Measurements from ENCODE around the gene BDNF.

Gene BDNF

DNA sequence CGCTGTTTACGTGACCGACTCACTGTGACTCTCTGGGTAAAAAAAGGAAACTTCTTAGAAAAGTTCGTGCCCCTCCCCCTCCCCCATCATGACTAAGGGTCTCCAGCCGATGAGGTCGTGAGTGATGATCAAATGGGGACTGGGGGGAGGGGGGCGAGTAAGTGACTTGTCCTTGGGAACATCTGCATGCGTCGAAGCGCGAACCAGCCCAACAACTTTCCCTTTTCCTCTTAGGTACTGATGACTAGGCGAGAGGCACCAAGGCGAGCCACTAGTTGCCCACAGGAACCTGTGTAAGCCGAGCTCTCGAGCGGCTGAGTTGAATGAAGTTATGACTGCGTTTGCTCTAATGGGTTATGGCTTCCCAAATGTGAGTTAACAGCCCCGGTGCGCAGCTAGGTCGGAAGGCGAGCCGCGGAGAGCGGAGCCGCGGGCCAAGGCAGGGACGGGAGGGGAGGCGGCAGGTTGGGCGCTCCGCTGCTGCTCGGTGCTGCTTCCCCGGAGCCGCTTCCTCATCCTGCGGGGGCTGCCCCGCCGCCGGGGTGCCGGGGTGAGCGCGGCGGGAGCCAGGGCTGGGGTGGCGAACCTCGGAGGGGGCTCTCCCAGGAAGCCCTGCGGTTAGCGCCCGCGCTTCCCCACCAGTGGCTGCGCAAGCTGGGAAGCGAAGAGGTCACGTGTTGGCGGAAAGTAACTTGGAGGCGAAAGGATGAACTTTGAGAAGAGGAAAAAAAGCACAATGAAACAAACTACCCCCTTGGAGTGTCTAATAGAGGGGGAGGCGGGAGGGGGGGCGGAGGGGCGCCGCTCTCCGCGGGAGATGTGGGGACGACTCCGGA is 22.1 kb upstream of the BDNF start:
- peak; percentile 19 for DNase-seq (ENCODE audit: low read depth)
- H3K4me3 ChIP-seq (ENCODE audit: control insufficient read depth, low read depth, low read length) = peak overlapping the region; percentile 26

DNA sequence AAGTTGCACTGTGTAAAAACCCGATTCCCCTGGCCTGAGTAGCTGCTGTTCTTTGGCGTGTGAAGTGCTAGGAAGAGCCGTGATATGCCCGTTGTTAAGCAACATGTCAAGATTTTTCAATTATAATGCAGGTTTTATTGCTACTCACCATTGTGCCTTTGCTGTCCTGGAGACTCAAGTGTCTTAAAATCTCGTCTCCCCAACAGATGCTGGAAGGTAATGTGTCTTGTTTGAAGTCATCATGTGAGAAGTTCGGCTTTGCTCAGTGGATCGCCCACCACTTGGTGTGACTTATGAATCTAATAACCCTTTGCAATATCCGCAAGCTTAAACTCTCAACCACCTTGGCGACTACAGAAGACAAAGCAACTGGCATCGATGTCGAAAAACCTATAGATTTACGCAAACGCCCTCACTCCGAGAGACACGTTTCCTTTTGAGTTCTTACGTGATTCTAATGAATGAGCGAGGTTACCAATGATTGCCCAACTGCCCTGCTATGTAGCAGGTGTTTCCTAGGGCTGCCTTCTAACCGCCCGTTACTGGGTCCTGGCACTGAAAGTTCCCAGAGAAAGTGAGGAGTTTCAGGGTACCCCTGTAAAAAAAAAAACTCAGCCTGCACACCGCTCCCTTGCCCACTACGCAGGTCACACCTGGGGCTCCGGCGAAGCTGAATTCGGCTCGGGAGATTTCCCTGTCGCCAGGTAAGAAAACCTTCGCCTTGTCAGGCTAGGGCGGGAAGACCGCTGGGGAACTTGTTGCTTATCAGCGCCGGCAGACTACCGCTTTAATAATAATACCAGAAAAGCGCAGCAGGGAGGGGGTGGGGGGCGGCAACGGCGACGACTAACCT is 21.2 kb upstream of the BDNF start:
- H3K4me3 ChIP-seq (ENCODE audit: control insufficient read depth, low read depth, low read length) = no peak overlapping the region
- no peak for DNase-seq (ENCODE audit: low read depth)
- TF ChIP-seq, protein P1, sequence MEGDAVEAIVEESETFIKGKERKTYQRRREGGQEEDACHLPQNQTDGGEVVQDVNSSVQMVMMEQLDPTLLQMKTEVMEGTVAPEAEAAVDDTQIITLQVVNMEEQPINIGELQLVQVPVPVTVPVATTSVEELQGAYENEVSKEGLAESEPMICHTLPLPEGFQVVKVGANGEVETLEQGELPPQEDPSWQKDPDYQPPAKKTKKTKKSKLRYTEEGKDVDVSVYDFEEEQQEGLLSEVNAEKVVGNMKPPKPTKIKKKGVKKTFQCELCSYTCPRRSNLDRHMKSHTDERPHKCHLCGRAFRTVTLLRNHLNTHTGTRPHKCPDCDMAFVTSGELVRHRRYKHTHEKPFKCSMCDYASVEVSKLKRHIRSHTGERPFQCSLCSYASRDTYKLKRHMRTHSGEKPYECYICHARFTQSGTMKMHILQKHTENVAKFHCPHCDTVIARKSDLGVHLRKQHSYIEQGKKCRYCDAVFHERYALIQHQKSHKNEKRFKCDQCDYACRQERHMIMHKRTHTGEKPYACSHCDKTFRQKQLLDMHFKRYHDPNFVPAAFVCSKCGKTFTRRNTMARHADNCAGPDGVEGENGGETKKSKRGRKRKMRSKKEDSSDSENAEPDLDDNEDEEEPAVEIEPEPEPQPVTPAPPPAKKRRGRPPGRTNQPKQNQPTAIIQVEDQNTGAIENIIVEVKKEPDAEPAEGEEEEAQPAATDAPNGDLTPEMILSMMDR (conservative IDR thresholded peaks at IDR 0.05; ENCODE audit: control insufficient read depth, insufficient read depth, low read depth, low read length) = no peak

More for the DNA sequence above, 22.1 kb upstream of the BDNF start:
- TF ChIP-seq, protein P1 (conservative IDR thresholded peaks at IDR 0.05; ENCODE audit: control insufficient read depth, insufficient read depth, low read depth, low read length) = no peak

DNA sequence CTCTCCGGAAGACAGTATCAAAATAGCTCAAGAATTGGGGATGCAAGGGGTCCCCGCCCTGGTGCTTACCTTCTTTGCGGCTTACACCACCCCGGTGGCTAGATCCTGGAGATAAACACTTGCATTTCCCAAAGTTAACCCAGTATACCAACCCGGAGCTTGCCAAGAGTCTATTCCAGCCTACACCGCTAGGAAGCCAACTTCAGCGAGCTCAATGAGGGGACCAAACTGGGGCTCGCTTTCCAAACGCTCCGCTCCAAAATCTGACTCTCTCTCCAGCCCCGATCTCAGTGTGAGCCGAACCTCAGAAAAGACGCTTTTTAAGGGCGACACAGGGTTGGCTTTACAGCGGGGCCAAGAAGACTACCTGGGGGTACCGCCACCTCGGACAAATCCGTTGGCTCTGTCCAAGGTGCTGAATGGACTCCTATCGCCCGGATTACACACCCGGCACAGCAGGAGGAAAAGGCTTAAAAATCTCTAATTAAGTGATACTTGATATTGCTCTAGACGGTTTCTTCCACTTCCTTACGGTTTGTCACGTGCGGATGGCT is 20.1 kb upstream of the BDNF start:
- H3K4me3 ChIP-seq (ENCODE audit: control insufficient read depth, low read depth, low read length) = no peak overlapping the region
- DNase-seq (ENCODE audit: low read depth) = peak; percentile 54
- TF ChIP-seq, protein P1 (conservative IDR thresholded peaks at IDR 0.05; ENCODE audit: control insufficient read depth, insufficient read depth, low read depth, low read length) = peak; percentile 24

DNA sequence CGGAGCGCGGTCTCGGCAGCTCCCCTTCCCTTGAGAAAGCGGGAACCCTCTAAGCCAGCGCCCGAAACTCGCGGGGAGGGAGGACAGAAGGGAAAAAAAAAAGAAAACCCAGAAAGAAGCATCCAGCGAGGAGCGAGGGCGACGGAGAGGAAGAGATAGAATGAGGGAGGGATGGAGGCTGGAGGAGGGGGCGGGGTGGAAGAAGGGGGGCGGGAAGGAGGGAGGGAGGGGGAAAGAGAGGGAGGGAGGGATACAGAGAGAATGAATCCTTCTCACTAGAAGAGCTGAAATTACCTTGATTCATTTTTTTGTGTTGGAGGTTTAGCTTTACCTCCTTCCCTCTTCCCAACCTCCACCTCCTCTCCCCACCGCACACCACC is 19.3 kb upstream of the BDNF start:
- no peak for DNase-seq (ENCODE audit: low read depth)
- H3K4me3 ChIP-seq (ENCODE audit: control insufficient read depth, low read depth, low read length) = peak overlapping the region; percentile 41
- TF ChIP-seq, protein P1 (conservative IDR thresholded peaks at IDR 0.05; ENCODE audit: control insufficient read depth, insufficient read depth, low read depth, low read length) = no peak

DNA sequence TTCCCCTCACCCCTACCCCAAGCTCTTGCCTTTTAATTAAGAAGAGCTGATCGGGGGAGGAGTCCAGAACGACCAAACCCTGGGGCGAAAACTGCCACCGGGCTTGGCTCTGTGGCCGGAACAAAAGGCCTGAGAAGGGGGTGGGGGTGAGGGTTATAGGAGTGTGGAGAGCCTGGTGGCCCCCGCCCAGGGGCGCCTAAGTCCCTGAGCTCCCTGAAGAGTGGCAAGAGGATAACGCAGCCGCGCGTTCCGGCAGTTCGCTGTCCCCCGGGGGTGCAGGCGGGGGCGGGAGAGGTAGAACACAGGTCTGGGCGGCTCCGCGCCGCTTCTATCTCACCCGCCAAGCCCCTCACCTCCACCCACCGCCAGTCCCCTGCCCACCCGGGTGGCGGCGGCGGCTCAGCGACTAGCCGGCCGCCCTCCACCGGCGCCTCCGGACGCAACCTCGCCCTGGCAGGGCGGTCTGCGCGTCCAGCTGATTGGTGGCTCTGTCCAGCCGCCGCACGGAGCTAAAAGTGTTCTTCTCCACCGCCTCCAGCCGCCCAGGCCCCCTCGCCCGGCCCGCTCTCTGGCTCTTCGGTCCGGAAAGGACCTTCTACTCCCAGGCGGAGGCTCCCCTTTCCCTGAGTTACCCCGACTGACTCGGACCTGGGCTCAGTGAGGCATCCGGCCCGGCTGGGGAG is 18.7 kb upstream of the BDNF start:
- peak overlapping the region; percentile 41 for H3K4me3 ChIP-seq (ENCODE audit: control insufficient read depth, low read depth, low read length)
- DNase-seq (ENCODE audit: low read depth) = no peak
- TF ChIP-seq, protein P1 (conservative IDR thresholded peaks at IDR 0.05; ENCODE audit: control insufficient read depth, insufficient read depth, low read depth, low read length) = no peak

DNA sequence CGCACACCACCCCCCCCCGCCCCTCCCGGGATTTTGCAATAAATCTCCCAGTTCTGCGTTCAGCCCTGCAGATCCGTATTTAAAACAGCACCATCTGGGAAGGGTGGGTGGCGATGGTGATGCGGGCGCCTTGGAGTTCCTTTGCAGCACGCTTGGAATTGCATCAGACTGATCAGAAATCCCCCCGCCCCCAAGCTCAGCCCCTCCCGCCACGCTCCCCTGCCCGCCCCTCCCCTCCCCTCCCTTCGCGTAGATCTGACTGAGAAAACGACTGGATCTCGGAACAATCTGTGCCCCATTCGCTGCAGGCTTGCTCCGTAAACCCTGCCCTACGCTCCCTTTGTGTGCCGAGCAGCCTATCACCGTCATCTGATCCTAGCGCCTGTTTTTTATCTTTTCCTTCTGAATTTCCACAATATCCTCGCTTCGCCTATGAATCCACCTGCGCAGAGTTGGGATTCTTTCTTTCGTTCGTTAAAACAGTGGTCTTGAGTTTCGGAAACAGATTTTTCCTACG is 18.1 kb upstream of the BDNF start:
- TF ChIP-seq, protein P1 (conservative IDR thresholded peaks at IDR 0.05; ENCODE audit: control insufficient read depth, insufficient read depth, low read depth, low read length) = no peak
- peak overlapping the region; percentile 41 for H3K4me3 ChIP-seq (ENCODE audit: control insufficient read depth, low read depth, low read length)
- peak; percentile 61 for DNase-seq (ENCODE audit: low read depth)

Measured in fibroblast of mammary gland (primary cell).